Tibial artery (tissue), 4 donors: Measurements from ENCODE around the gene CXADR.
"Not testable (repeated sequence)": the region's sequence is repeated elsewhere in the genome, so short reads cannot be mapped to it uniquely, and the experiment has no call there.

Experiments
- DNase-seq, 2 donors: peaks; one replicate each; pipeline ENCODE4 v3.0.0-alpha.2; 2019
- H3K27ac ChIP-seq, 2 donors: fragments of 200-600 bp; sonication (generic) in 1 of 2; 1 replicate in 1 of 2; 2 replicates in 1 of 2; pipeline ENCODE4 v1.5.1; 2018 to 2019; ENCODE audit warnings: mild to moderate bottlenecking in 1 of 2
- H3K27me3 ChIP-seq, 2 donors: fragments of 200-600 bp; sonication (generic) in 1 of 2; one replicate each; pipeline versions ENCODE4 v1.5.1 to v1.6.0; 2016 to 2019
- H3K36me3 ChIP-seq, 3 donors: fragments of 200-600 bp; sonication (generic) in 2 of 3; one replicate each; pipeline ENCODE4 v1.5.1; 2016 to 2019; ENCODE audit warnings: mild to moderate bottlenecking in 2 of 3
- H3K4me1 ChIP-seq, 4 donors: fragments of 200-600 bp; sonication (generic) in 2 of 4; 1 replicate in 3 of 4; 2 replicates in 1 of 4; pipeline ENCODE4 v1.5.1; 2016 to 2019
- H3K4me3 ChIP-seq, 2 donors: fragments of 200-600 bp; sonication (generic) in 1 of 2; 1 replicate in 1 of 2; 2 replicates in 1 of 2; pipeline ENCODE4 v1.5.1; 2018 to 2019; ENCODE audit warnings: mild to moderate bottlenecking in 2 of 2
- H3K9me3 ChIP-seq, 3 donors: fragments of 200-600 bp; sonication (generic) in 1 of 3; one replicate each; pipeline ENCODE4 v1.5.1; 2016 to 2019
- CTCF ChIP-seq, 2 experiments: fragments of 200-600 bp in 1 of 2; fragments of 450-650 bp in 1 of 2; IDR thresholded peaks; one replicate each; pipeline ENCODE4 v1.5.1; 2017 to 2019; ENCODE audit warnings: antibody characterized with exemption in 2 of 2, mild to moderate bottlenecking in 1 of 2, moderate library complexity in 1 of 2
- intact Hi-C: fragments of 100-400 bp; cut with DNase I; formaldehyde crosslinking; loops from one replicate; pipeline ENCODE4 v1.15.0; 2023; ENCODE audit warnings: low total_unique reads

Gene CXADR

DNA sequence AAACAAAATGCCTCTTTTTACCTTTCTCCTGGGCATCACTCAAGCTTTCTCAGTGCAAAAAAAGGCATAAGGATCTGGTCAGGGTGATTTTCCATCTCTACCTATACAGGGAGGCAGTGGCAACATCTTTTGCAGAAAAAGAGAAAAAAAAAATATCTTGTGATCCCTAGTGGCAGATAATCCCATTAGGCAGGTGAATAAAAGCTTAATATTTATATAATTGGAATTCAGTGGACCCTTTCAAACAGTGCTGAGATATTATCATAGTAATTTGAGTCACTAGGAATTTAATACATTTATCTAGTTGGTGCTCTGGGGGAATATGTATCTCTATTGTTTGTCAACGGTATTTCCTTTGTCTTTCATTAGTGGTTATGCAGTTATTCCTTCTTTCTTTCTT lies 29.9 kb upstream of the CXADR start:
- no peak for DNase-seq
- Histone ChIP-seq H3K4me1 (no peaks in the 10 kb centered on the region), H3K4me3 (no peak overlapping the region), H3K36me3 (no peaks in the 10 kb centered on the region), H3K27ac (no peak overlapping the region), H3K9me3 (no peaks in the 10 kb centered on the region), H3K27me3 (no peaks in the 10 kb centered on the region)
- intact Hi-C loops: no loop called here
- no peak for TF ChIP-seq CTCF (IDR thresholded peaks at IDR 0.05)

GRCh38 chr21:17488620-17489019 lies 24.2 kb upstream of the CXADR start:
- Histone ChIP-seq H3K4me3 (no peak overlapping the region), H3K4me1 (no peaks in the 10 kb centered on the region), H3K27me3 (no peaks in the 10 kb centered on the region), H3K36me3 (no peaks in the 10 kb centered on the region), H3K9me3 (no peaks in the 10 kb centered on the region), H3K27ac (no peak overlapping the region)
- DNase-seq: no peak
- intact Hi-C loops: no loop called here
- no peak for TF ChIP-seq CTCF (IDR thresholded peaks at IDR 0.05)

- DNase-seq, H3K9me3 ChIP-seq, intact Hi-C loops, H3K4me3 ChIP-seq, H3K4me1 ChIP-seq, H3K36me3 ChIP-seq, H3K27ac ChIP-seq, H3K27me3 ChIP-seq: not testable (repeated sequence)
These were observed 23.3 kb upstream of the CXADR start for GRCh38 chr21:17489565-17489964.

DNA sequence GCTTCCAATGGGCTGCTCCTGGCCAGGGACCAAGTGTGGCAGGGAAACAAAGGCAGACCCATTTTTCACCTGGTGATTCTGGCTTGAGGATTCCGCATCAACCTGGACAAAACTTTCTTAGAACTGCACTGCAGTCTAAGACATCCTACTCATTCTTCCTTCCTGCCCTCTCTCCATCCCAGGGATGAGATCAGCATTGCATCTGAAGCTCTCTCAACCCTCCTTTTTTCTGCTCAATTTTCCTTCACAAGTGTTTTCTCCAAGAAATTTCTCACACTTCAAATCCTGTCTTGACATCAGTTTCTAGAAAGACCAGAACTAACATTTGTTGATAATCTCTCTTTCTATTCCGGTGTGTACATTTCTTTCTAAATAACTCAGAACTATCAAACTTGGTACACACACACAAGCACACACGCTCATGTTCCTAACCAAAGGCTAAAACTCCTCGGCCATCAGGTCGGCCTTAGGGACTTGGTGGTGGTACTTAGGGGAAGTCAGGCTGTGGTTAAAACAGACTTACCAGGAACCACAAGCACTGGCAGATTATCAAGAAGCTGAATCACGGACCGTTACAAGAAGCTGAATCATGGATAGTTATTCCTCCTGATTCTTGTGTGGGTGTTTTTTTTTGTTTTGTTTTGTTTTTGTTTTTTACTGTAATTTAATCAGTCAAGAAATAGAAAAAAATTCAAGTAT lies 21.0 kb upstream of the CXADR start:
- intact Hi-C loops: no loop called here
- H3K9me3 ChIP-seq: no peaks in the 10 kb centered on the region
- no peaks in the 10 kb centered on the region for H3K27me3 ChIP-seq
- H3K36me3 ChIP-seq: no peaks in the 10 kb centered on the region
- peak in 1 of 2 donors; percentile 42 for DNase-seq
- no peak for TF ChIP-seq CTCF (IDR thresholded peaks at IDR 0.05)
- H3K4me3 ChIP-seq: no peak overlapping the region
- no peaks in the 10 kb centered on the region for H3K4me1 ChIP-seq
- H3K27ac ChIP-seq: no peak overlapping the region

- Histone ChIP-seq H3K4me3 (no peak overlapping the region), H3K27me3 (no peaks in the 10 kb centered on the region), H3K9me3 (no peaks in the 10 kb centered on the region), H3K36me3 (no peaks in the 10 kb centered on the region), H3K27ac (no peak overlapping the region), H3K4me1 (no peaks in the 10 kb centered on the region)
- no peak for TF ChIP-seq CTCF (IDR thresholded peaks at IDR 0.05)
- DNase-seq: no peak
- intact Hi-C loops: no loop called here
These were observed 20.3 kb upstream of the CXADR start for GRCh38 chr21:17492415-17493168.

GRCh38 chr21:17494051-17494450 lies 18.8 kb upstream of the CXADR start:
- Histone ChIP-seq H3K36me3 (no peaks in the 10 kb centered on the region), H3K4me3 (no peak overlapping the region), H3K27me3 (no peaks in the 10 kb centered on the region), H3K27ac (no peak overlapping the region), H3K9me3 (no peaks in the 10 kb centered on the region), H3K4me1 (no peaks in the 10 kb centered on the region)
- no peak for DNase-seq
- intact Hi-C loops: no loop called here
- TF ChIP-seq CTCF (IDR thresholded peaks at IDR 0.05): no peak
